HCT116 (cell line): ENCODE results near the gene TTC23. TPM values are rescaled to one million over a fixed set of nuclear protein-coding genes. Genes with fewer than 3 reads are reported as not detected.

Experiments
- ATAC-seq: fragments of 200-7000 bp; cut with Tn5 transposase; 2 replicates; pipeline ENCODE4 v1.9.1; 2020; ENCODE audit warnings: mild to moderate bottlenecking, moderate library complexity
- BruUV-seq: library from RNA; stranded (reverse); fragments of 400-500 nt; replicated peaks from 2 replicates; lab custom pipeline; 2021; lab: Mats Ljungman, UMichigan
- CTCF ChIA-PET: fragments of 300-600 bp; sonication (Branson Sonifier 250); formaldehyde crosslinking; loops from one replicate; lab custom pipeline; 2021; ENCODE audit warnings: antibody characterized with exemption; lab: Charles Lee
- POLR2A ChIA-PET: fragments of 300-600, 350-600 bp; sonication (Branson Sonifier 250); formaldehyde crosslinking; loops from one replicate; lab custom pipeline; 2021; ENCODE audit warnings: antibody characterized with exemption; lab: Charles Lee
- RAD21 ChIA-PET, 2 experiments: fragments of 300-600 bp; sonication (Branson Sonifier 250); formaldehyde crosslinking; loops; one replicate each; lab custom pipeline; 2023; ENCODE audit warnings: low total read pairs in 2 of 2; ENCODE audit not compliant: uncharacterized antibody in 2 of 2, unreplicated experiment in 2 of 2, low non-redundant PET in 1 of 2; lab: Charles Lee
- DNase-seq: peaks from one replicate; pipeline ENCODE4 v3.0.0-alpha.2; 2010; ENCODE audit warnings: low read depth, low spot score
- H2AFZ ChIP-seq: fragments of 200-600 bp; shearing (Covaris generic), sonication (generic); 2 replicates; pipeline ENCODE4 v1.6.1; 2017; ENCODE audit warnings: low read depth, mixed run types, mixed read lengths, antibody characterized with exemption, low read length; ENCODE audit not compliant: poor library complexity, severe bottlenecking
- H3K27ac ChIP-seq: 2 replicates; pipeline ENCODE4 v1.5.1; 2012; ENCODE audit warnings: low read depth, low read length
- H3K27me3 ChIP-seq: fragments of 200-600 bp; sonication (generic); 2 replicates; pipeline ENCODE4 v1.6.1; 2016; ENCODE audit warnings: mixed run types, low read length, mixed read lengths; ENCODE audit not compliant: insufficient read depth
- H3K36me3 ChIP-seq, 2 experiments: fragments of 200-500 bp in 1 of 2; fragments of 200-600 bp in 1 of 2; sonication (Bioruptor generic) in 1 of 2; sonication (generic) in 1 of 2; 2 replicates each; pipeline versions ENCODE4 v1.5.1 to v1.6.1; 2014 to 2016; ENCODE audit warnings: low read length in 2 of 2, inconsistent platforms in 1 of 2, mixed read lengths in 1 of 2, mixed run types in 1 of 2; ENCODE audit not compliant: insufficient read depth in 2 of 2, control insufficient read depth in 1 of 2
- H3K4me1 ChIP-seq, 2 experiments: fragments of 200-600 bp in 1 of 2; sonication (generic) in 1 of 2; 2 replicates each; pipeline versions ENCODE4 v1.5.1 to v1.6.1; 2012 to 2017; ENCODE audit warnings: low read length in 2 of 2, inconsistent platforms in 1 of 2, mild to moderate bottlenecking in 1 of 2, mixed read lengths in 1 of 2, mixed run types in 1 of 2, moderate library complexity in 1 of 2; ENCODE audit not compliant: insufficient read depth in 2 of 2, control insufficient read depth in 1 of 2
- H3K4me2 ChIP-seq: fragments of 200-600 bp; sonication (generic); 2 replicates; pipeline ENCODE4 v1.6.1; 2017; ENCODE audit warnings: mixed run types, low read length, mixed read lengths
- H3K4me3 ChIP-seq, 2 experiments: fragments of 200-600 bp in 1 of 2; sonication (generic) in 1 of 2; replicated peaks in 1 of 2; 2 replicates each; pipeline ENCODE4 v1.5.1; 2011 to 2016; ENCODE audit warnings: low read length in 2 of 2, control low read depth in 1 of 2, low read depth in 1 of 2, mild to moderate bottlenecking in 1 of 2, mixed read lengths in 1 of 2, mixed run types in 1 of 2
- H3K79me2 ChIP-seq: fragments of 200-600 bp; sonication (generic); 2 replicates; pipeline ENCODE4 v1.6.1; 2017; ENCODE audit warnings: mild to moderate bottlenecking, mixed run types, low read length, moderate library complexity, mixed read lengths; ENCODE audit not compliant: insufficient read depth
- H3K9ac ChIP-seq: fragments of 200-600 bp; sonication (generic); 2 replicates; pipeline ENCODE4 v1.6.1; 2016; ENCODE audit warnings: low read length, mixed read lengths
- H3K9me2 ChIP-seq: fragments of 200-600 bp; sonication (generic), shearing (Covaris generic); 2 replicates; pipeline ENCODE4 v1.6.1; 2017; ENCODE audit warnings: mixed run types, mild to moderate bottlenecking, moderate library complexity; ENCODE audit not compliant: insufficient read depth
- H3K9me3 ChIP-seq, 2 experiments: fragments of 200-500 bp in 1 of 2; fragments of 200-600 bp in 1 of 2; sonication (Bioruptor generic) in 1 of 2; sonication (generic) in 1 of 2; 2 replicates each; pipeline ENCODE4 v1.6.1; 2014 to 2017; ENCODE audit warnings: low read length in 2 of 2, mixed read lengths in 2 of 2, inconsistent platforms in 1 of 2, low read depth in 1 of 2, mild to moderate bottlenecking in 1 of 2, mixed run types in 1 of 2, moderate library complexity in 1 of 2; ENCODE audit not compliant: control insufficient read depth in 1 of 2, insufficient read depth in 1 of 2
- H4K20me1 ChIP-seq: fragments of 200-600 bp; sonication (generic), shearing (Covaris generic); 2 replicates; pipeline ENCODE4 v1.6.1; 2017; ENCODE audit warnings: mixed run types, mild to moderate bottlenecking, moderate library complexity; ENCODE audit not compliant: insufficient read depth
- CBX3 ChIP-seq: IDR thresholded peaks from 2 replicates; pipeline ENCODE4 v1.6.1; 2012; ENCODE audit warnings: low read depth
- CEBPB ChIP-seq: IDR thresholded peaks from 2 replicates; pipeline ENCODE4 v1.6.1; 2012; ENCODE audit warnings: low read depth
- EGR1 ChIP-seq: IDR thresholded peaks from 2 replicates; pipeline ENCODE4 v1.6.1; 2012; ENCODE audit warnings: low read depth
- EZH2 ChIP-seq: fragments of 200-600 bp; sonication (generic); IDR thresholded peaks from 2 replicates; pipeline ENCODE4 v1.6.1; 2017; ENCODE audit warnings: antibody characterized with exemption, mixed run types
- FOSL1 ChIP-seq: IDR thresholded peaks from 2 replicates; pipeline ENCODE4 v1.6.1; 2012; ENCODE audit warnings: low read depth
- SIN3A ChIP-seq: IDR thresholded peaks from 2 replicates; pipeline ENCODE4 v1.6.1; 2012; ENCODE audit warnings: low read depth
- SP1 ChIP-seq: IDR thresholded peaks from 2 replicates; pipeline ENCODE4 v1.6.1; 2012; ENCODE audit warnings: low read depth
- SRF ChIP-seq: IDR thresholded peaks from 2 replicates; pipeline ENCODE4 v1.6.1; 2012; ENCODE audit warnings: low read depth
- TCF7L2 ChIP-seq: IDR thresholded peaks from 2 replicates; pipeline ENCODE4 v1.7.0; 2011; ENCODE audit warnings: borderline replicate concordance, inconsistent platforms; ENCODE audit not compliant: insufficient read depth, insufficient read length; ENCODE audit errors: extremely low read depth
- YY1 ChIP-seq: IDR thresholded peaks from 2 replicates; pipeline ENCODE4 v1.6.1; 2011; ENCODE audit warnings: low read length, low read depth, moderate library complexity, mild to moderate bottlenecking; ENCODE audit not compliant: insufficient replicate concordance; ENCODE audit errors: extremely low read depth
- ZFX ChIP-seq: fragments of 450-650 bp; IDR thresholded peaks from 2 replicates; pipeline ENCODE4 v1.6.1; 2017
- ZNF274 ChIP-seq: fragments of 200-500 bp; sonication (Bioruptor generic); IDR thresholded peaks from 2 replicates; pipeline ENCODE4 v1.6.1; 2014; ENCODE audit warnings: mild to moderate bottlenecking, low read depth, low read length, inconsistent platforms
- intact Hi-C: fragments of 100-400 bp; cut with micrococcal nuclease; formaldehyde crosslinking; loops from 2 replicates; pipeline ENCODE4 v1.10.0; 2022
- total RNA-seq: library from RNA; stranded (reverse); gene quantifications from one replicate; pipeline ENCODE4 v1.2.1, GENCODE V29; 2021; ENCODE audit not compliant: unreplicated experiment
- TF ChIP-seq, protein P1 (sequence below): IDR thresholded peaks from 2 replicates; pipeline ENCODE4 v1.6.1; 2011; ENCODE audit warnings: mild to moderate bottlenecking, low read length, moderate library complexity; ENCODE audit not compliant: insufficient replicate concordance; ENCODE audit errors: extremely low read depth
- TF ChIP-seq, protein P2 (sequence below): IDR thresholded peaks from 2 replicates; pipeline ENCODE4 v1.6.1; 2012

Gene TTC23
- total RNA-seq, 1 experiment from 2014 or later: 10.2 TPM

DNA sequence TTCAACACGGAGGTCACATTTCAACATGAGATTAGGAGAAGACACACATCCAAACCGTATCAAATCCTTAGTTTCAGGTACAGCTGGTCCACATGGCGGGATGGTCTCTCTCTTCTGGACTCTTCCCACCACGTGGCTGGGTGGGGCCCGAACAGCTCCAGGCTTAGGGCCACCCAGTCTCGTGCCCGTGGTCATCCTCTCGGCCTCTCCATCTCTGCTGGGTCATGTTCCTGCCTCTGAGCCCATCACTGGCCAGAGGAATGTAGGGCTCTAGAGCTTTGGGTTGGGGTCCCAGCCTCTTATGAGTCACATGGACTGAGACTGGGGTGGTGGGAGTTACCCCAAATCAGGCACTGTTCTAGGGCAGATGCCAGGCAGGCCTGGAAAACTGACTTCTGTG, 132.3 kb downstream of the TTC23 start:
- Histone ChIP-seq H3K79me2 (no peaks in the 10 kb centered on the region), H2AFZ (no peak overlapping the region), H3K27ac (no peak overlapping the region), H4K20me1 (no peaks in the 10 kb centered on the region), H3K27me3 (no peaks in the 10 kb centered on the region), H3K4me1 (no peaks in the 10 kb centered on the region), H3K4me2 (no peak overlapping the region), H3K36me3 (no peaks in the 10 kb centered on the region), H3K4me3 (no peak overlapping the region), H3K9me3 (no peaks in the 10 kb centered on the region), H3K9ac (no peak overlapping the region), H3K9me2 (no peaks in the 10 kb centered on the region)
- ChIA-PET CTCF (no interaction called here), POLR2A (no interaction called here), RAD21 (no interaction called here)
- ATAC-seq: no peak
- DNase-seq: no peak
- intact Hi-C loops: no loop called here
- no TSS peak for BruUV-seq
- TF ChIP-seq, protein P1, sequence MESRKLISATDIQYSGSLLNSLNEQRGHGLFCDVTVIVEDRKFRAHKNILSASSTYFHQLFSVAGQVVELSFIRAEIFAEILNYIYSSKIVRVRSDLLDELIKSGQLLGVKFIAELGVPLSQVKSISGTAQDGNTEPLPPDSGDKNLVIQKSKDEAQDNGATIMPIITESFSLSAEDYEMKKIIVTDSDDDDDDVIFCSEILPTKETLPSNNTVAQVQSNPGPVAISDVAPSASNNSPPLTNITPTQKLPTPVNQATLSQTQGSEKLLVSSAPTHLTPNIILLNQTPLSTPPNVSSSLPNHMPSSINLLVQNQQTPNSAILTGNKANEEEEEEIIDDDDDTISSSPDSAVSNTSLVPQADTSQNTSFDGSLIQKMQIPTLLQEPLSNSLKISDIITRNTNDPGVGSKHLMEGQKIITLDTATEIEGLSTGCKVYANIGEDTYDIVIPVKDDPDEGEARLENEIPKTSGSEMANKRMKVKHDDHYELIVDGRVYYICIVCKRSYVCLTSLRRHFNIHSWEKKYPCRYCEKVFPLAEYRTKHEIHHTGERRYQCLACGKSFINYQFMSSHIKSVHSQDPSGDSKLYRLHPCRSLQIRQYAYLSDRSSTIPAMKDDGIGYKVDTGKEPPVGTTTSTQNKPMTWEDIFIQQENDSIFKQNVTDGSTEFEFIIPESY: no peak
- TF ChIP-seq FOSL1 (no peak), TCF7L2 (no peak), SIN3A (no peak), CEBPB (no peak), EGR1 (no peak), SP1 (no peak), ZFX (no peak), CBX3 (no peak), SRF (no peak), YY1 (no peak), EZH2 (no peak), ZNF274 (no peak)
- TF ChIP-seq, protein P2, sequence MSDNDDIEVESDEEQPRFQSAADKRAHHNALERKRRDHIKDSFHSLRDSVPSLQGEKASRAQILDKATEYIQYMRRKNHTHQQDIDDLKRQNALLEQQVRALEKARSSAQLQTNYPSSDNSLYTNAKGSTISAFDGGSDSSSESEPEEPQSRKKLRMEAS: no peak
- TF ChIP-seq, all 23 proteins: peak for 0
